A549 (cell line): Measurements from ENCODE around the gene NYAP2.
A peak's percentile ranks its signal among the peaks of the same experiment; 100 is the strongest.

Experiments
- CEBPB ChIP-seq, 2 experiments: fragments of >200 bp in 1 of 2; sonication (Bioruptor Twin) in 1 of 2; formaldehyde crosslinking in 1 of 2; IDR thresholded peaks; 2 replicates each; pipeline ENCODE4 v1.6.1; 2012 to 2016
- EHMT2 ChIP-seq: fragments of 200-600 bp; sonication (generic); IDR thresholded peaks from 2 replicates; pipeline ENCODE4 v1.6.1; 2016; ENCODE audit warnings: antibody characterized with exemption, low read depth, mild to moderate bottlenecking, moderate library complexity
- EP300 ChIP-seq, 2 experiments: fragments of >200 bp; sonication (Bioruptor Twin); formaldehyde crosslinking; IDR thresholded peaks; 2 replicates in 1 of 2; 3 replicates in 1 of 2; pipeline ENCODE4 v1.6.1; 2016 to 2017
- FOSL2 ChIP-seq, 2 experiments: fragments of 450-650 bp in 1 of 2; fragments of >200 bp in 1 of 2; sonication (Bioruptor Twin) in 1 of 2; formaldehyde crosslinking; IDR thresholded peaks; 2 replicates each; pipeline versions ENCODE4 v1.5.0 to v1.6.1; 2016 to 2020; ENCODE audit warnings: mild to moderate bottlenecking in 1 of 2, moderate library complexity in 1 of 2
- FOXS1 ChIP-seq: fragments of 250-450 bp; sonication (Bioruptor Pico); IDR thresholded peaks from 2 replicates; pipeline ENCODE4 v1.5.0; 2020; ENCODE audit warnings: mild to moderate bottlenecking, moderate library complexity
- POLR2A ChIP-seq: IDR thresholded peaks from 2 replicates; pipeline ENCODE4 v1.6.1; 2012; ENCODE audit warnings: mild to moderate bottlenecking, low read length
- RFX5 ChIP-seq: fragments of 450-650 bp; IDR thresholded peaks from 2 replicates; pipeline ENCODE4 v1.7.1; 2014; ENCODE audit warnings: antibody characterized with exemption, mild to moderate bottlenecking, moderate library complexity
- SMC3 ChIP-seq: fragments of >200 bp; sonication (Bioruptor Twin); formaldehyde crosslinking; IDR thresholded peaks from 3 replicates; pipeline ENCODE4 v1.6.1; 2018; ENCODE audit warnings: inconsistent platforms
- TF ChIP-seq, protein P1 (sequence below): IDR thresholded peaks from 2 replicates; pipeline ENCODE4 v1.6.1; 2012
- TF ChIP-seq, protein P2 (sequence below): fragments of >200 bp; sonication (Bioruptor Twin); formaldehyde crosslinking; IDR thresholded peaks from 3 replicates; pipeline ENCODE4 v1.6.1; 2016
- TF ChIP-seq, protein P3 (sequence below): fragments of >200 bp; sonication (Bioruptor Twin); formaldehyde crosslinking; IDR thresholded peaks from 3 replicates; pipeline ENCODE4 v1.5.1; 2016
- TF ChIP-seq, protein P4 (sequence below): fragments of 450-650 bp; IDR thresholded peaks from 2 replicates; pipeline ENCODE4 v1.6.1; 2014; ENCODE audit warnings: antibody characterized with exemption

DNA sequence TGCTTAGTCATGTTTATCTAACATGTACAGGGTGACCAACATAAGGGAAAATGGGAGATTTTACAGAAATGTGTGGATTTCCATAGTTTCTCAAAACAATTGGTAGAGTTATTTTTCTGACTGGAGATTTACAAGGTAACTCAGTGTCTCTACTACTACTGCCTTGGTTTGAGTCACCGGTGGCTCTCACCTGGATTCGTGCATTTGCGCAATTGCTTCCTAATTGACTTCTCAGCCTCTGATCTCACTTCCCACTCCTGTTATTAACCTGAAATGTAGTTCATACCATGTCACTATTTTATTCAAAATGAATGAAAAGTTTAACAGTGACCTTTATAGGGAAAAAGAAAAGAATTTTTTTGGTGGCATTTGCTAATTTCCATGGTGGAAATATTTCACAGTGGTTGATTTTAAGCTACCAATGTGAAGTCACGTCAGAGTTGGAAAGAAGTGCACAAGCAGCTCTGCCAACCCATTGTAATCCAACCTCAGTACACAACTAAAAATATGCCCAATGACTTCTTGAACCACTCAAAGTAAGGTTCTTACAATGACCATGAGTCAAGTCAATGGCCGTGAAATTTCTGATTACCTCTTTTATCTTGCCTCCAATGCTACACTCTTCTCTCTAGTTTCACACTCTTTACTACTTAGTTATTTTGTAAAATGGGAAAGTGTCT is 94.0 kb downstream of the NYAP2 start:
- TF ChIP-seq, protein P1, sequence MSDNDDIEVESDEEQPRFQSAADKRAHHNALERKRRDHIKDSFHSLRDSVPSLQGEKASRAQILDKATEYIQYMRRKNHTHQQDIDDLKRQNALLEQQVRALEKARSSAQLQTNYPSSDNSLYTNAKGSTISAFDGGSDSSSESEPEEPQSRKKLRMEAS = no peak
- TF ChIP-seq, protein P2, sequence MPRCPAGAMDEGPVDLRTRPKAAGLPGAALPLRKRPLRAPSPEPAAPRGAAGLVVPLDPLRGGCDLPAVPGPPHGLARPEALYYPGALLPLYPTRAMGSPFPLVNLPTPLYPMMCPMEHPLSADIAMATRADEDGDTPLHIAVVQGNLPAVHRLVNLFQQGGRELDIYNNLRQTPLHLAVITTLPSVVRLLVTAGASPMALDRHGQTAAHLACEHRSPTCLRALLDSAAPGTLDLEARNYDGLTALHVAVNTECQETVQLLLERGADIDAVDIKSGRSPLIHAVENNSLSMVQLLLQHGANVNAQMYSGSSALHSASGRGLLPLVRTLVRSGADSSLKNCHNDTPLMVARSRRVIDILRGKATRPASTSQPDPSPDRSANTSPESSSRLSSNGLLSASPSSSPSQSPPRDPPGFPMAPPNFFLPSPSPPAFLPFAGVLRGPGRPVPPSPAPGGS = no peak
- TF ChIP-seq FOXS1 (CRISPR knock-in tag) = no peak
- no peak for TF ChIP-seq RFX5
- TF ChIP-seq, protein P3, sequence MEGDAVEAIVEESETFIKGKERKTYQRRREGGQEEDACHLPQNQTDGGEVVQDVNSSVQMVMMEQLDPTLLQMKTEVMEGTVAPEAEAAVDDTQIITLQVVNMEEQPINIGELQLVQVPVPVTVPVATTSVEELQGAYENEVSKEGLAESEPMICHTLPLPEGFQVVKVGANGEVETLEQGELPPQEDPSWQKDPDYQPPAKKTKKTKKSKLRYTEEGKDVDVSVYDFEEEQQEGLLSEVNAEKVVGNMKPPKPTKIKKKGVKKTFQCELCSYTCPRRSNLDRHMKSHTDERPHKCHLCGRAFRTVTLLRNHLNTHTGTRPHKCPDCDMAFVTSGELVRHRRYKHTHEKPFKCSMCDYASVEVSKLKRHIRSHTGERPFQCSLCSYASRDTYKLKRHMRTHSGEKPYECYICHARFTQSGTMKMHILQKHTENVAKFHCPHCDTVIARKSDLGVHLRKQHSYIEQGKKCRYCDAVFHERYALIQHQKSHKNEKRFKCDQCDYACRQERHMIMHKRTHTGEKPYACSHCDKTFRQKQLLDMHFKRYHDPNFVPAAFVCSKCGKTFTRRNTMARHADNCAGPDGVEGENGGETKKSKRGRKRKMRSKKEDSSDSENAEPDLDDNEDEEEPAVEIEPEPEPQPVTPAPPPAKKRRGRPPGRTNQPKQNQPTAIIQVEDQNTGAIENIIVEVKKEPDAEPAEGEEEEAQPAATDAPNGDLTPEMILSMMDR = no peak
- TF ChIP-seq, protein P4, sequence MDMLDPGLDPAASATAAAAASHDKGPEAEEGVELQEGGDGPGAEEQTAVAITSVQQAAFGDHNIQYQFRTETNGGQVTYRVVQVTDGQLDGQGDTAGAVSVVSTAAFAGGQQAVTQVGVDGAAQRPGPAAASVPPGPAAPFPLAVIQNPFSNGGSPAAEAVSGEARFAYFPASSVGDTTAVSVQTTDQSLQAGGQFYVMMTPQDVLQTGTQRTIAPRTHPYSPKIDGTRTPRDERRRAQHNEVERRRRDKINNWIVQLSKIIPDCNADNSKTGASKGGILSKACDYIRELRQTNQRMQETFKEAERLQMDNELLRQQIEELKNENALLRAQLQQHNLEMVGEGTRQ = no peak
- no peak for TF ChIP-seq FOSL2 (IDR thresholded peaks at IDR 0.05)
- TF ChIP-seq FOSL2 (CRISPR knock-in tag; IDR thresholded peaks at IDR 0.05) = no peak
- no peak for TF ChIP-seq EHMT2
- TF ChIP-seq POLR2A = no peak
- no peak for TF ChIP-seq EP300 (IDR thresholded peaks at IDR 0.05)
- 0 out of 4 replicates have a peak, but pooled peaks of 1 of the 2 experiments have one; percentile 14 for TF ChIP-seq CEBPB (IDR thresholded peaks at IDR 0.05)
- TF ChIP-seq SMC3 = no peak
